PC-3 (cell line): ENCODE results near the gene SCRT2. TPM values are rescaled to one million over a fixed set of nuclear protein-coding genes. Genes with fewer than 3 reads are reported as not detected.

Experiments used
- ATAC-seq: fragments of 200-7000 bp; cut with Tn5 transposase; 2 replicates; pipeline ENCODE4 v1.9.1; 2020; ENCODE audit warnings: mild to moderate bottlenecking, moderate library complexity
- BruUV-seq: library from RNA; stranded (reverse); fragments of 400-500 nt; replicated peaks from 2 replicates; lab custom pipeline; 2021; lab: Mats Ljungman, UMichigan
- CTCF ChIA-PET: fragments of 300-600 bp; sonication (Branson Sonifier 250); formaldehyde crosslinking; loops from one replicate; lab custom pipeline; 2022; ENCODE audit warnings: antibody characterized with exemption; lab: Charles Lee
- POLR2A ChIA-PET: fragments of 300-600 bp; sonication (Branson Sonifier 250); formaldehyde crosslinking; loops from one replicate; lab custom pipeline; 2022; ENCODE audit warnings: antibody characterized with exemption; ENCODE audit not compliant: unreplicated experiment; lab: Charles Lee
- DNase-seq: peaks from one replicate; pipeline ENCODE4 v3.0.0-alpha.2; 2015
- H2AFZ ChIP-seq: fragments of 300-600 bp; sonication (generic); 2 replicates; pipeline ENCODE4 v1.6.0; 2016; ENCODE audit warnings: antibody characterized with exemption, low read length
- H3F3A ChIP-seq: fragments of 300-600 bp; sonication (generic); one replicate; pipeline ENCODE4 v1.6.0; 2017; ENCODE audit warnings: antibody characterized with exemption, low read length, control low read depth, mild to moderate bottlenecking; ENCODE audit not compliant: unreplicated experiment
- H3K27ac ChIP-seq: fragments of 300-600 bp; sonication (generic); 2 replicates; pipeline ENCODE4 v1.5.1; 2016; ENCODE audit warnings: mild to moderate bottlenecking, low read length
- H3K27me3 ChIP-seq: fragments of 300-600 bp; sonication (generic); 2 replicates; pipeline ENCODE4 v1.6.1; 2016; ENCODE audit warnings: low read length, mixed read lengths
- H3K36me3 ChIP-seq: fragments of 300-600 bp; sonication (generic); 2 replicates; pipeline ENCODE4 v1.6.1; 2016; ENCODE audit warnings: low read depth, mixed run types, low read length, mixed read lengths
- H3K4me1 ChIP-seq: fragments of 300-600 bp; sonication (generic); 2 replicates; pipeline ENCODE4 v1.5.1; 2016; ENCODE audit warnings: low read length; ENCODE audit not compliant: insufficient read depth
- H3K4me2 ChIP-seq: fragments of 300-600 bp; sonication (generic); 2 replicates; pipeline ENCODE4 v1.6.0; 2016; ENCODE audit warnings: low read length
- H3K4me3 ChIP-seq: fragments of 300-600 bp; sonication (generic); 2 replicates; pipeline ENCODE4 v1.5.1; 2016; ENCODE audit warnings: mild to moderate bottlenecking, low read length, mixed read lengths
- H3K79me2 ChIP-seq: fragments of 300-600 bp; sonication (generic); 2 replicates; pipeline ENCODE4 v1.6.1; 2017; ENCODE audit warnings: low read length, mixed read lengths
- H3K9ac ChIP-seq: fragments of 300-600 bp; sonication (generic); 2 replicates; pipeline ENCODE4 v1.6.0; 2016; ENCODE audit warnings: mild to moderate bottlenecking, low read length
- H3K9me2 ChIP-seq: fragments of 300-600 bp; sonication (generic); replicated peaks from 2 replicates; pipeline ENCODE4 v1.6.1; 2016; ENCODE audit warnings: mixed run types, low read length, mixed read lengths
- H3K9me3 ChIP-seq: fragments of 300-600 bp; sonication (generic); 2 replicates; pipeline ENCODE4 v1.6.1; 2016; ENCODE audit warnings: low read length, mixed read lengths
- H4K20me1 ChIP-seq: fragments of 300-600 bp; sonication (generic); 2 replicates; pipeline ENCODE4 v1.6.1; 2016; ENCODE audit warnings: low read length, mixed read lengths
- EZH2 ChIP-seq: fragments of 300-600 bp; sonication (generic); IDR thresholded peaks from one replicate; pipeline ENCODE4 v1.6.1; 2017; ENCODE audit warnings: antibody characterized with exemption, mild to moderate bottlenecking, low read length; ENCODE audit not compliant: unreplicated experiment
- EZH2phosphoT487 ChIP-seq: fragments of 300-600 bp; sonication (generic); IDR thresholded peaks from 2 replicates; pipeline ENCODE4 v1.6.1; 2018; ENCODE audit warnings: mild to moderate bottlenecking, antibody characterized with exemption, low read length, borderline replicate concordance
- intact Hi-C: fragments of 100-400 bp; cut with micrococcal nuclease; formaldehyde crosslinking; loops from 2 replicates; pipeline ENCODE4 v1.9.0; 2023
- total RNA-seq: library from RNA; depleted of rRNA; stranded (reverse); fragments of >200 nt; gene quantifications from 2 replicates; pipeline ENCODE4 v1.2.3, GENCODE V29; 2014
- TF ChIP-seq, protein P1 (sequence below): fragments of 300-600 bp; sonication (generic); conservative IDR thresholded peaks from 2 replicates; pipeline ENCODE4 v1.5.1; 2017; ENCODE audit warnings: antibody characterized with exemption, low read depth, mild to moderate bottlenecking, low read length

SCRT2 gene
- total RNA-seq, 1 experiment from 2014 or later = not detected

DNA sequence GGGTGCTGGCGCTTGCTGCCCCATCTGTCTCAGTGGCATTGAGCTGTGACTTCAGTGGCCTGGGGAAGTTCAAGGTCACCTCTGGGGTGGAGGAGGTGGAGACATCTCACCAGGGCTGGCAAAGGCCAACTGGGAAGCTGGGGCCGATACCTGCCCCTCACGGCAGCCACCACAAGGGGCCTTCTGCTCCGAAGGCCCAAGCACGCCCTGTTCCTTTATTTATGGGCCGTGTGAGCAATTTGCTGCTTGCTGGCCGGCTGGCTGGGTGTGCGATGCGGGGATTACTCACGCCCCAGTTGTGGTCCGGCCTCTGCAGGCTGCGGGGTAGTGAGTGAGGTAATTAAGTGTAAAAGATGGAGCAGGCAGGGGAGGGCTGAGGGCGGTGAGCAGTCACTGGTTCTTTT is 13.2 kb upstream of the SCRT2 start:
- no TSS peak for BruUV-seq
- H4K20me1 ChIP-seq = no peaks in the 10 kb centered on the region
- H3K9me3 ChIP-seq = no peaks in the 10 kb centered on the region
- H3K9ac ChIP-seq = no peak overlapping the region
- no peaks in the 10 kb centered on the region for H3K36me3 ChIP-seq
- H3K79me2 ChIP-seq = no peaks in the 10 kb centered on the region
- no peaks in the 10 kb centered on the region for H3K9me2 ChIP-seq
- H3K4me3 ChIP-seq = no peak overlapping the region
- no peaks in the 10 kb centered on the region for H3K4me1 ChIP-seq
- no peaks in the 10 kb centered on the region for H3F3A ChIP-seq
- no peak for DNase-seq
- intact Hi-C loops = no loop called here
- H3K4me2 ChIP-seq = no peak overlapping the region
- ATAC-seq = no peak
- TF ChIP-seq, protein P1, sequence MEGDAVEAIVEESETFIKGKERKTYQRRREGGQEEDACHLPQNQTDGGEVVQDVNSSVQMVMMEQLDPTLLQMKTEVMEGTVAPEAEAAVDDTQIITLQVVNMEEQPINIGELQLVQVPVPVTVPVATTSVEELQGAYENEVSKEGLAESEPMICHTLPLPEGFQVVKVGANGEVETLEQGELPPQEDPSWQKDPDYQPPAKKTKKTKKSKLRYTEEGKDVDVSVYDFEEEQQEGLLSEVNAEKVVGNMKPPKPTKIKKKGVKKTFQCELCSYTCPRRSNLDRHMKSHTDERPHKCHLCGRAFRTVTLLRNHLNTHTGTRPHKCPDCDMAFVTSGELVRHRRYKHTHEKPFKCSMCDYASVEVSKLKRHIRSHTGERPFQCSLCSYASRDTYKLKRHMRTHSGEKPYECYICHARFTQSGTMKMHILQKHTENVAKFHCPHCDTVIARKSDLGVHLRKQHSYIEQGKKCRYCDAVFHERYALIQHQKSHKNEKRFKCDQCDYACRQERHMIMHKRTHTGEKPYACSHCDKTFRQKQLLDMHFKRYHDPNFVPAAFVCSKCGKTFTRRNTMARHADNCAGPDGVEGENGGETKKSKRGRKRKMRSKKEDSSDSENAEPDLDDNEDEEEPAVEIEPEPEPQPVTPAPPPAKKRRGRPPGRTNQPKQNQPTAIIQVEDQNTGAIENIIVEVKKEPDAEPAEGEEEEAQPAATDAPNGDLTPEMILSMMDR = no peak
- TF ChIP-seq EZH2phosphoT487 = no peak
- no peak for TF ChIP-seq EZH2
- H3K27me3 ChIP-seq = peaks cover 75% of the 10 kb centered on the region
- no peak overlapping the region for H3K27ac ChIP-seq
- POLR2A ChIA-PET = no interaction called here
- CTCF ChIA-PET = no interaction called here
- H2AFZ ChIP-seq = no peak overlapping the region

DNA sequence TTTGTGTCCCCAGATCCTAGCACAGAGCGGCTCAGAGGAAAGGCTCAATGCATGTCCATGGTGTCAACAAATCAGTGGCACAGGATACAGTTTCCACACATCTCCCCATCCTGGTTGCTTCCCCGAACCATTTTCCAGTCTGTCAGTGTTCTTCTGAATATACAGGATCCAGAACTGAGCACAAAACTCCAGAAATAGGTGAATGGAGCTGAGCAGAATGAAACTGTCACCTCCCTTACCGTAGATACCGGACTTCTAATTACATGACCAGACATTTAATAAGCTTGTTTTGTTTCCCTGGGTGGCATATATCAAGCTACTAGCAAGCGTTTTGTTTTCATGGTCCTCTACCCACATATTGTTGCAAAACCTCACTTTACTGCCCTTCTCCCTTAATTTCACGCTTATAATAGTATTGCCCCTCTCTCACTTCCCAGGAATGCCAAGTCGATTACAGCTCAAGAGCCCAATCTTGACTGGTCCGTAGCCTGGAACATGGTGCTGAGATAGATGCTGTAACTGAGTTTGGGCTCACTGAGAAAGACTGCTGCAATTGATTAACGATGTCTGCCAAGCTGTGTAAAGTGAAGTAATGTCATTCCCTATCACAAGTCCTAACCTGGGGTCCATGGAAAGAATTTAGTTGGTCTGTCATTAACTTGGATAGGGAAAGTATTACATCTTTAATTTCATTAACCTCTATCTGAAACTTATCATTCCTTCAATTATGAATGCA is 12.0 kb upstream of the SCRT2 start:
- Histone ChIP-seq H3K4me1 (no peaks in the 10 kb centered on the region), H3K27me3 (peaks cover 72% of the 10 kb centered on the region)

More for the DNA sequence above, 12.0 kb upstream of the SCRT2 start:
- BruUV-seq = no TSS peak
- Histone ChIP-seq H3K27ac (no peak overlapping the region), H3K9me2 (no peaks in the 10 kb centered on the region), H2AFZ (no peak overlapping the region), H3K36me3 (no peaks in the 10 kb centered on the region), H3K9ac (no peak overlapping the region), H3K79me2 (no peaks in the 10 kb centered on the region), H3K9me3 (no peaks in the 10 kb centered on the region), H3K4me3 (no peak overlapping the region), H3F3A (no peaks in the 10 kb centered on the region), H3K4me2 (no peak overlapping the region), H4K20me1 (no peaks in the 10 kb centered on the region)
- ChIA-PET POLR2A (no interaction called here), CTCF (no interaction called here)
- TF ChIP-seq EZH2 (no peak), EZH2phosphoT487 (no peak)
- TF ChIP-seq, protein P1 = no peak
- no peak for ATAC-seq
- intact Hi-C loops = no loop called here
- no peak for DNase-seq
